ENCODE data around the gene KLHL5.

DNA sequence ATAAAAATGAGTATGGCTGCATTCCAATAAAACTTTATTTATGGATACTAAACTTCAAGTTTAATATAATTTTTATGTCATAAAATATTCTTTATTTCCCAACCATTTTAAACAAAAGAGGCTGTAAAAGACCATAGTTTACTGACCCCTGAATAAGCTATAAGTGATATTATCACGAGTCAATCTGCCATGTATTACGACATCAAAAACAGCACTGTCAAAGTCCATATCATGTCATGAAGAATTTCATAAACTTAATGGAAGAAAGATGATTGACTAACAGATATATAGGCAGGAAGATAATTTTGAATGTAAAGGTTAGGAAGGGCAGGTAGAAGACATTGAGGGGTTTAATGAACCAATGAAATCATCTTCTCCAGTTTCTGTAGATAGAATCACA, 48.0 kb upstream of the KLHL5 start:
- TF ChIP-seq, protein P1, sequence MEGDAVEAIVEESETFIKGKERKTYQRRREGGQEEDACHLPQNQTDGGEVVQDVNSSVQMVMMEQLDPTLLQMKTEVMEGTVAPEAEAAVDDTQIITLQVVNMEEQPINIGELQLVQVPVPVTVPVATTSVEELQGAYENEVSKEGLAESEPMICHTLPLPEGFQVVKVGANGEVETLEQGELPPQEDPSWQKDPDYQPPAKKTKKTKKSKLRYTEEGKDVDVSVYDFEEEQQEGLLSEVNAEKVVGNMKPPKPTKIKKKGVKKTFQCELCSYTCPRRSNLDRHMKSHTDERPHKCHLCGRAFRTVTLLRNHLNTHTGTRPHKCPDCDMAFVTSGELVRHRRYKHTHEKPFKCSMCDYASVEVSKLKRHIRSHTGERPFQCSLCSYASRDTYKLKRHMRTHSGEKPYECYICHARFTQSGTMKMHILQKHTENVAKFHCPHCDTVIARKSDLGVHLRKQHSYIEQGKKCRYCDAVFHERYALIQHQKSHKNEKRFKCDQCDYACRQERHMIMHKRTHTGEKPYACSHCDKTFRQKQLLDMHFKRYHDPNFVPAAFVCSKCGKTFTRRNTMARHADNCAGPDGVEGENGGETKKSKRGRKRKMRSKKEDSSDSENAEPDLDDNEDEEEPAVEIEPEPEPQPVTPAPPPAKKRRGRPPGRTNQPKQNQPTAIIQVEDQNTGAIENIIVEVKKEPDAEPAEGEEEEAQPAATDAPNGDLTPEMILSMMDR (conservative IDR thresholded peaks at IDR 0.05) = no peak
- TF ChIP-seq ZFX (IDR thresholded peaks at IDR 0.05) = no peak
